Fibroblast of pulmonary artery (primary cell): ENCODE measurements around the gene TRPC5OS.

ENCODE experiments used
- DNase-seq: peaks from one replicate; pipeline ENCODE4 v3.0.0-alpha.2; 2010; ENCODE audit warnings: low read depth
- H3K4me3 ChIP-seq: replicated peaks from 2 replicates; pipeline ENCODE4 v1.5.1; 2011; ENCODE audit warnings: low read depth, mild to moderate bottlenecking, control low read depth, low read length, moderate library complexity
- CTCF ChIP-seq: IDR thresholded peaks from 2 replicates; pipeline ENCODE4 v1.5.1; 2011; ENCODE audit warnings: mild to moderate bottlenecking, control low read depth, low read length, inconsistent platforms; ENCODE audit errors: missing control alignments

Gene TRPC5OS

GRCh38 chrX:111875881-111876280, at the start of gene TRPC5OS:
TSS of gene TRPC5OS (plus strand) at chrX:111876181. CDS start at chrX:111901850, 25,669 bp downstream.
- DNase-seq = no peak

GRCh38 chrX:111829345-111829744, 46.6 kb upstream of the TRPC5OS start:
- no peak for TF ChIP-seq CTCF
- DNase-seq = no peak
- no peak overlapping the region for H3K4me3 ChIP-seq

More at GRCh38 chrX:111875881-111876280, at the start of gene TRPC5OS:
- no peak for TF ChIP-seq CTCF
- no peak within 1 kb of the TSS for H3K4me3 ChIP-seq

- no peak overlapping the region for H3K4me3 ChIP-seq
- no peak for TF ChIP-seq CTCF
- DNase-seq = no peak
These were observed 45.4 kb upstream of the TRPC5OS start for GRCh38 chrX:111830571-111830970.

GRCh38 chrX:111831343-111831742, 44.6 kb upstream of the TRPC5OS start:
- no peak for DNase-seq
- H3K4me3 ChIP-seq = no peak overlapping the region
- no peak for TF ChIP-seq CTCF

GRCh38 chrX:111837197-111837596, 38.8 kb upstream of the TRPC5OS start:
- DNase-seq = no peak
- no peak for TF ChIP-seq CTCF
- H3K4me3 ChIP-seq = no peak overlapping the region

GRCh38 chrX:111847491-111848133, 28.4 kb upstream of the TRPC5OS start:
- no peak for DNase-seq
- TF ChIP-seq CTCF = no peak
- H3K4me3 ChIP-seq = no peak overlapping the region

GRCh38 chrX:111848541-111848940, 27.4 kb upstream of the TRPC5OS start:
- H3K4me3 ChIP-seq = no peak overlapping the region
- DNase-seq = no peak

More at GRCh38 chrX:111848541-111848940, 27.4 kb upstream of the TRPC5OS start:
- TF ChIP-seq CTCF = no peak
